CD4-positive, alpha-beta T cell treated with Interleukin-10 for 1 hour (primary cell): ENCODE results near the gene IGFALS.

ENCODE experiments used
- DNase-seq: peaks from one replicate; pipeline ENCODE4 v3.0.0-alpha.2; 2020

The IGFALS gene

GRCh38 chr16:1793578-1794220 is at the start of gene IGFALS:
Gene IGFALS, minus strand, starts transcription at chr16:1793705. Its CDS starts 53 bp downstream, at chr16:1793652.
- no peak for DNase-seq

GRCh38 chr16:1839554-1839953 is 46.0 kb upstream of the IGFALS start:
- DNase-seq: no peak

- DNase-seq: no peak
These were observed 40.6 kb upstream of the IGFALS start for GRCh38 chr16:1834096-1834495.

DNA sequence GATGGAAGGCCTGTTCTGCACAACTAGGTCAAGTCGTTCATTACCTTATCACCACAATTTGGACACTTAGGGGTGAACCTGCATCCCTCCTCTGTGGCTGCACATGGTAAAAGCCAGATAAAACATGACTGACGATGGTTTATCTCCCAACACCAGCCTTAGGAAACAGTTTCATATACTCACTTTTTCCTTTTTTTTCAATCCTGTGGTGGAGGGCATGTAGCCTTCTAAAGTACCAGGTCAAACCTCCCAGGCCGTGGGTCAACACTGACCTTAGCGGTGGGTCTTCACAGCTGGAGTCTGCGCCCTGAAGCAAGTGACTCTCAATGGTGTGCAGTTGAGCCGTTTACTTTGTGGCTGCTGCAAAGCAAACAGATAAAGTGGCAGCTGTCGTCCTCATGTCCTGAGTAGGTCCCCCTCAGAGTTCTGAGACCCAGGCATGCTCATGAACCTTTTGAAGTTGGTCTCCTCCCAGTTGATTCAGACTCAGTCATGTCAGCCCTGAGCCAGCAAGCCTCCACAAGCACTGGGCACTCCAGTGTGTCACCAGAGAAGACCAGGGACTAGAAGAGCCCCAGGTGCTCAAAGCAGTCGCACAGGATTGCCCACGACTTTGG is 39.4 kb upstream of the IGFALS start:
- no peak for DNase-seq

DNA sequence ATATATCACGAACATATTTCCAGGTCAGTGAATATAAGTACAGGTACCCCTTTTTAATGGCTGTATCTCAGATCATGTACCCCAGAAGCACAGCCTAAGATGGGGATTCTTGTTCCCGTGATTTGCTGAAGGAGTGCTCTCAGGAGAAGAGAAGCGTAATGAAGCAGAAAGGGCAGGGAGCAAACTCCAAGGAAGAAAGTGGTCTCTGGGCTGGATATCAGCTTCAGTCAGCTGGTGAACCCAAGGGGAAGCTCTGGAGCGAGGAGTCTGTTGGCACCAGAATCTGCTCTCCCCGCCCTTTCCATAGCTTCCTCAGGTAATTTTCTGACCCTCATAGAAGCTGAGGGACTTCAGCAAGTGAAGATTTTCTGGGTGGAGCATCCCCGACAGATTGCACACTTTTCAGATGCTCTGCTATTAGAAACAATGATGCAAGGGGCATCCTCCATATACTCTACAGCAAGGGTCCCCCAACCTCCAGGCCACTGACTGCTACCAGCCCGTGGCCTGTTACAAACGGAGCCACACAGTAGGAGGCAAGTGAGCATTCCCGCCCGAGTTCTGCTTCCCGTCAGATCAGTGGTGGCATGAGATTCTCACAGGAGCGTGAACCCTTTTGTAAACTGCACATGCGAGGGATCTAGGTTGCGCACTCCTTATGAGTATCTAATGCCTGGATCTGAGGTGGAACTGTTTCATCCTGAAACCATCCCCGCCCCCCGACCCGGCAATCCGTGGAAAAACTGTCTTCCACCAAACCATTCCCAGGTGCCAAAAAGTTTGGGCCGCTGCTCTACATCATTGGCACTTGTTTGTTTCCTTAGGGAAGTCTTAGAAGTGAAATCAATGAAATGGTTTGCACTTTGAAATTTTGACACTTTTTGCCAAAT is 37.9 kb upstream of the IGFALS start:
- DNase-seq: no peak

GRCh38 chr16:1830213-1830612 is 36.7 kb upstream of the IGFALS start:
- DNase-seq: no peak

DNA sequence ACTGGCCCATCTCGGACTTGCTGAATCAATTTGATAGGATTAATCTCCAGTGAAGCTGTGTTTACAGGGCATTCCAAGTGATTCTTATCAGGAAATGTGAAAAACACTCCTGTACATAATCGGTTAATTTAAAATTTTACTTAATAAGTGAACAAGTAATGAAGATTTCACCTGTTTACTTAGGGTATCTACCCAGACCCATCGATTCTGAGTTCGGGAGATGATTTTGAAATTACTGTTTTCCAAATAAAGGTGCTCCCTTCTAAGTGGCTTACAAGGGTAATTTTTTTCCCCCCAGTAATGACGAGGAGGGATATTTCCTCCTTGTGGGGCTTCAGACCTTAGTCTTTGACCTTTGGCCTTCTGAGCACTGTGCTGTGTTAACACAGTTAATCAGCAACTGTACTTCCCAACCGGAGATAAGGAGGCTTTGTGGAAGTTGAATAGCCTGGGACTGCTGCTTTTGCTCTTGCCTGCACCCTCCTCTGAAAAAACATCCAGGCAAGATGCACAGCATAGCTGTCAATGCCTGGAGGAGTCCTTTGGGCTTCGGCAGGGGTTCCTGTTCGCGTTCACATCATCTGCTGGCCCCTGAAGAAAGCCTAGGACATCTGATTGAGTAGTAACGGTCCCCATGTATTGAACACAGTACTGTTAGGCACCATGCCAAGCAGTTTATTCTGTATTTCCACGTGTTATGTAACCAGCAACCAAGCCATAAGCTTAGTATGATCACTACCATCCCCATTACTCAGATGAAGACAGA is 35.3 kb upstream of the IGFALS start:
- DNase-seq: no peak

DNA sequence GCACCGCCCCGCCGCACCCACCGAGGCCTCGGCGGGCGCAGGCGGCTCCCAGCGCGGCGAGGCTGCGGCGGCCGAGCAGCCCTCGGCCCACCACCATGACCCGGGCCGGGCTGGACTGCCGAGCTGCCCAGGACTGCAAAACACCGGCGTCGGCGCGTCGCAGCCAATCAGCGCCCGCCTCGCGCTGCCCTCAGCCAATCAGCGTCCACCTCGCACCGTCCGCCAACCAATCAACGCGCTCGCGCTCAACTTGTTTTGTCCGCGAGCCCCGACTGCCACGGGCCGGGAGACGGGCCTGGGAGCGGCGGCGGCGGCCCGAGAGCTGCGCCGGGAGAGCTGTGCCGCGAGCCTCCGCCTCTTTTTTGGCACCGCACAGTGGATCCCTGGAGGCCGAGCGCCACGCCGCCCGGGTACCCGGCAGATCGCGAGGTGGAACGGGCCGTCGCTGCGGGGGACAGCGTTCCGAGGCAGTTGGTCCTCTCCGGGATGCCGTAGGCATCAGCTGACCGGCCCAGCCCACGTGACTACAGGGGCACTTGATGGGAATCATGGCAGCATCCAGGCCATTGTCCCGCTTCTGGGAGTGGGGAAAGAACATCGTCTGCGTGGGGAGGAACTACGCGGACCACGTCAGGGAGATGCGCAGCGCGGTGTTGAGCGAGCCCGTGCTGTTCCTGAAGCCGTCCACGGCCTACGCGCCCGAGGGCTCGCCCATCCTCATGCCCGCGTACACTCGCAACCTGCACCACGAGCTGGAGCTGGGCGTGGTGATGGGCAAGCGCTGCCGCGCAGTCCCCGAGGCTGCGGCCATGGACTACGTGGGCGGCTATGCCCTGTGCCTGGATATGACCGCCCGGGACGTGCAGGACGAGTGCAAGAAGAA is 33.4 kb upstream of the IGFALS start, which contains the start of the genes FAHD1 and HAGH:
FAHD1 (plus strand) TSS at position 516 of the 883 bp plus-strand sequence; CDS start at position 549, 33 bp downstream.
HAGH (minus strand) TSS at position 135 of the 883 bp plus-strand sequence; CDS start at position 97, 38 bp downstream.
- DNase-seq: peak; percentile 94

DNA sequence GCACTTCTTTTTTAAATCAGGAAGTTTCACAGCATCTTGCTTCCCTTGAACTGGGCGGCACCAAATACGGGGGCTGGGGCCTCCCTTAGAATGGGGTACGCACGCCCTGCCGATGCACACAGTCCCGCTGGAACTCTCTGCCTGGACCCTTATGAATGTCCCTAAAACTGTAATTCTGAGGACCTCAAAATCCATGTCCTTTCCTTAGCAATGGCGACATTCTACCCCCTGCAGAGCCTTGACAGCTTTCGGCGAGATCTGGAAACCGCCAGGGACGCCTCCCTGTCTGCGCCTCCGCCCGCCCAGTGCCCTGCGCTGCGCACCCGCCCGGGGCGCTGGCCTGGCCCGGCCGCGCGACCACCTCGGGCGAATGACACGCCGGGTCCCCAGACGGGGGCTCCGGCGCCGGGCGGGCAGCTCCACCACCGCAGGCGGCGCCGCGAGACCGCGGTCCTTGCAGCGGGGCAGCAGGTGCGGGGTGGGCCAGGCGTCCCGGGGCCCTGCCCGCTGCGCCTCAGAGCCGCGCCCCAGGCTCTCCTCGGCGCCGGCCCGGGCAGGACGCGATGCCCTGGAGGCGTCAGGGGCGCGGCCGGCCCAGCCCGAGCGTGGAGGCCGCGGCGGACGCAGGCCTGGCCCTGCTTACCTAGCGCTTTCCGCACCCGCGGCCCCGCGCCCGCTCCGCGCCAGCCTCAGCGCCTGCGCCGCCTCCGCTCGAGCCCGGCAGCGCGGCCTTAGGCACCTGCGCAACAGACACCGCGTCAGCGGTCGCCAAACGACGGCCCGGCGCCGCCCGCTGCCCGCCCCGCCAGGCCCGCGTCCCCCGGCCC is 32.6 kb upstream of the IGFALS start:
- peak; percentile 36 for DNase-seq

DNA sequence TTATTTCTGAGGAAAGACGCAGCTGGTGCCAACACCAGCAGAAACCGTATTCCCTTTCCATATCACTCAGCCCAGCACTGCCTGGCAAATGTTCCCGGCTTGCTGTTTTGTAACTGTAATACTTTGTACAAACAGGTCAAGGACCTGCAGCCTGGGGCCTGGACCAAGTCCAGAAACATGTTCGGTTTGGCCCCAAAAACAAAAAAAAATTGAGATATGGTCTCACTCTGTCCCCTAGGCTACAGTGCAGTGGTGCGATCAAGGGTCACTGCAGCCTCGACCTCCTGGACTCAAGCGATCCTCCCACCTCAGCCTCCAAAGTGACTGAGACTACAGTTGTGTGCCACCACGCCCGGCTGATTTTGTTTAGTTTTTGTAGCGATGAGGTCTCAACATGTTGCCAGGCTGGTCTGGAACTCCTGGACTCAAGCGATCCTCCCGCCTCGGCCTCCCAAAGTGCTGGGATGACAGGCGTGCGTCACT is 31.9 kb upstream of the IGFALS start:
- no peak for DNase-seq

DNA sequence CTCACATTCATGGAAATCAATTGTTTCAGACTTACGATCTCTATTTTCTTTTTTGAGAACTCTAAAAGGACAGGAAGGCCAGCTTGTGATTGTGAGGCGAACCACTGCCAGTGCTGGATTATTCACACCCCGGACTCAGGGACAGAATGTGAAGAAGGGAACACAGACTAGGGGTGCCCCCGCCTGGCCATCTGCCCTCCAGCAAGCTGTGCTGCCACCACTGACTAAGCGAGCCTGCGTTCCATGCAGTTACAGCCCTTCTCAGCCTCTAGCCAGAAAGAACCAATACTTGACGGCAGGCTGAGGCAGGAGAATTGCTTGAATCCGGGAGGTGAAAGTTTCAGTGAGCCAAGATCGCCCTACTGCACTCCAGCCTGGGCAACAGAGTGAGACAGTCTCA is 30.3 kb upstream of the IGFALS start:
- no peak for DNase-seq

GRCh38 chr16:1822801-1823200 is 29.3 kb upstream of the IGFALS start:
- DNase-seq: no peak

DNA sequence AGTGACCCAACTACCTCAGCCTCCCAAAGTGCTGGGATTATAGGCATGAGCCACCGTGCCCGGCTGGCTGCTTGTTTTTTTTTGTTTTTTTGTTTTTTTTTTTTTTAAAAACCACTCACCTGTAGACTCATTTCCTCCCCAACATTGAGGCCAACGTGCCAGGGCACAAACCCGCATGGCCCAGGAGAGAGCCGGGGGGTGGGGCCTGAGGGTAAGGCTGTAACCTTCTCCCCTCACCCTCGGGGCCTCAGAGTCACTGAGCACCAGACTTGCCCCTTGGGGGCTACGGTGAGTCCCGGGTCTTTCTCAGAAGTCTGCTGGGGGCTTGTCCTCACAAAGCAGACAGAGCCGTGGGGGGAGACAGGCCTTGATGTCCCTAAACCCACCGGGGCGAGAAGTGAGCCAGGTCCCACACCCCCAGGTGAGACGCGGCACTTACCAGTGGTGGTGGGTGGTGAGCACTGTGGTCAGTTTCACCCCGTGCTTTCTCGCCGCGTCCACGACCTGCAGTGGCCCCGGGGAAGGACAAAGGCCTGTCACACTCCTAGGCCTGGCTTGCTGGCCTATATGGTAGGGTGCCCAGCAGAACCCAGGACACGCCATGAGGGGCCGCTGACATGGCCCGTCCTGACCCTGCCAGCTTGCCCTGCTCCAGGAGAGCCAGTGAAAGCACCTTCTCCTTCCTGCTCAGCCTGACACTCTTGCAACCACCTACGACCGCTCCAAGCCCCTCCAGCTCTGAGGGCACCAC is 28.5 kb upstream of the IGFALS start:
- no peak for DNase-seq

DNA sequence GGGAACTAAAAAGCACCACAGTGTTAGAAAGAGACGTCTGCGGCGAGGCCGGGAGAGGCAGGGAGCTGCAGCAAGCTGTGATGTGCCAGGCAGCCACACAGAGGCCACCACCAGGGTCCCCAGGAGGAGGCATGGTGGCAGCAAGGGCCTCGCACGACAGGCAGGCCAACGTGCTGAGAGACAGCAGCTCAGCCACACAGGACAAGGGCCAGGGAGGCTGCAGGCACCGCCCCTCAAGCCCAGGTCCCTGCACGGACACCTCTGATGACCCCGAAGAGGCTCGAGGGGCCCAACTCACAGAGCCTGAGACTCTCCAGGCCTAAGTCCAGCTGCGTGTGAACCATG is 27.4 kb upstream of the IGFALS start:
- no peak for DNase-seq

- no peak for DNase-seq
These were observed 26.8 kb upstream of the IGFALS start for GRCh38 chr16:1820096-1820945.

DNA sequence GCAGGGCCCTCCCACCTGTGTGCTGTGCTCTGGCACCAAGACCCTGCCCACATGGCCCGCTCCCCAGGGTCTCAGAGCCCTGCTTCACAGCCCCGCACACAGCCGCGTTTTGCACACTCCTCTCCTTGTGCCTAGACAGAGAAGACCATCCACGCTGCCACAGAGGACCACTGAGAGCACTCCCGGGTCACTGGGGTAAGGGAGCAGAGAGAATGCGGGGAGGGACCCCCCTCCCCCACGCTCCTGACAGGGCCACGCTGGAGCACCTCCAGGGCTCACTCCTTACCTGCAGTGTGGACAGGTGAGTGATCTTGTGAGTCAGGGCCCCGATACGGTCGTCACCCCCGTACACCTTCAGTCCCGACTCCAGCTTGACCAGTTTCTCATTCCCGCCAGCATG is 26.1 kb upstream of the IGFALS start:
- DNase-seq: no peak

DNA sequence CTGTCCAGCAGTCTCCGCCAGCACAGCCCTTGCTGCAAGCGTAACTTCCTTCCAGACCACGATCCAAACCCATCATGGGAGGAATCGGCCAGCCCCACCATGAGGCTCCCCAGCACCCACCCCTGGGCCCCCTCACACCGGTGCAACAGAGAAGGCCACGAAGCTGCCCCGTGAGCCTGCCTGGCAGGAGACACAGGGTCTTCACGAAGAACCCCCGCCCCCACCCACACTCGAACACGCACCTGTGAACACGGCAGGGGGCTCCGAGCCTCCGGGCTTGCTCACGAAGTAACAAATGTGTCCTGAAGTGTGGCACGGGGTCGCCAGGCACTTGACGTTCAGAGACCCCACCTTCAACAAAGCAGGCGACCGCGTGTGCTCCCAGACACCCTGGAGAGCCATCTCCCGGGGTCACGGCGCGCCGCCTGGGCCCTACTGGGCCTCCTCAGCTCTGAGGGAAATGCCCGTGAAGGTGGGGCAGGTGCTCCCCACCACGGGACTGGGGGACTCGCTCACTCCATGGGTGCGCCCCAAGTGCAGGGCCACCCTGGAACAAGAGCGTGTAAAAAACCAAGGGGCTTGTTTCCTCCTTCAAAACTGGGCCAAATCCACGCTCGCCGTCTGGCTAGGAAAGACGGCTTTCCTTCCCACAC is 25.5 kb upstream of the IGFALS start:
- no peak for DNase-seq

- no peak for DNase-seq
These were observed 24.8 kb upstream of the IGFALS start for GRCh38 chr16:1818204-1818872.
